ENCODE measurements around the gene NNMT. TPM values are rescaled to one million over a fixed set of nuclear protein-coding genes. Genes with fewer than 3 reads are reported as not detected.

Gene NNMT
- total and polyA plus RNA-seq, 2 donors (not counting 3 experiments of a cell fraction or from before 2014, with no cell fraction given): 330 to 454 TPM

DNA sequence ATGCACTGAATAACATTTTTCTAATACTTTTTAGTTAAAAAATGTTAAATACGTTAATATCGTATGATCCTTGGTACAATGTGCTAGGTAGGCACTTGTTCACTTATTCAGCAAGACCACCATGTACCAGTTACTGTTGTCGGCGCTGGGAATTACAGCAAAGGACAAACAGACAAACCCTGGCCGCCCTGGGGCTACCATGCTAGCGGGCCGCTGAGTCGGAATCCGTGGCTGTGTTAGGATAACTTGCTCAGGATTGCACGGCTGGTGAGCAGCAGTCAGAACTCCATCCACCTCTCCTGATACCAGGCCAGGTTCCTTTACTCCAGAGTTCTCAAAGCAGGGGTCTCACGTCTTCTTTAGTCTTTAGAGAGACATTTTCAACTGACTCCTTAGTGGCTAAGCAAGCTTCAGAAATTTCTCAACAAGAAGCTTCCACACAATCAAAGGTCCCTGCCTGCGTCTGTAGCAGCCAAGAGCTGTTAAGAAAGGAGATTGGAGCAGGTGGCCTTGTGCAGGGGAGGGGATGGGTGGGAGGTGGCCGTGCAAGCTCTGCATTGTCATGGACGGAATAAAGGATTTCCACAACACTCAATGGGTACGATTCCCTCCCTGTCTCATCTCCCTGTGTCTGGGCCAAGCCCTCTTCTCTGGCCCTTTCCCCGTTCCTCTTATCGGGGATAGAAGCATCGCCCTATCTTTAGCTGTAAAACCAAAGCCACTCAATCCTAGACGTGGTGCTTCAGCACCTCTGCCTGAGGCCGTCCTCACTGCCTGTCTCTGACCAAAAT lies 39.8 kb upstream of the NNMT start:
- no peak for DNase-seq (ENCODE audit: low read depth, low spot score)

More for the DNA sequence above, 39.8 kb upstream of the NNMT start:
- no TSS peak for BruUV-seq (replicated peaks)
- ChIA-PET POLR2A (no interaction called here), CTCF (interaction anchor here (0.9 to 11.9 kb wide), 5 partner anchors 220 to 360 kb away, joined by 3 to 539 read pairs (median 236); no protein-coding TSS in a partner anchor)
- Histone ChIP-seq H2AFZ (ENCODE audit: low read depth, low read length) (no peak overlapping the region), H3K27ac (ENCODE audit: insufficient read depth, low read depth, low read length) (no peak overlapping the region), H3K4me3 (replicated peaks in 1 of 3; ENCODE audit: insufficient read depth in 1 of 3, low read depth in 1 of 3, low read length in 3 of 3) (no peak overlapping the region), H3K9ac (replicated peaks; ENCODE audit: extremely low read depth, insufficient read depth, low read length) (no peak overlapping the region), H3K4me2 (ENCODE audit: insufficient read depth, low read length) (no peak overlapping the region), H3K79me2 (ENCODE audit: control insufficient read depth, insufficient read depth, low read length) (no peaks in the 10 kb centered on the region), H3K4me1 (ENCODE audit: control insufficient read depth, extremely low read depth, insufficient read depth, low read length) (no peaks in the 10 kb centered on the region), H3K9me3 (replicated peaks; ENCODE audit: control insufficient read depth, insufficient read depth, low read length) (no peaks in the 10 kb centered on the region), H3K9me1 (replicated peaks; ENCODE audit: control insufficient read depth, extremely low read depth, insufficient read depth, low read length) (no peaks in the 10 kb centered on the region), H3K36me3 (ENCODE audit: control insufficient read depth in 2 of 2, extremely low read depth in 1 of 2, insufficient read depth in 2 of 2, low read length in 2 of 2) (peaks cover 0 to 3% of the 10 kb centered on the region in 2 experiments), H3K27me3 (ENCODE audit: control insufficient read depth in 2 of 2, insufficient read depth in 2 of 2, low read length in 2 of 2) (no peaks in the 10 kb centered on the region), H4K20me1 (replicated peaks; ENCODE audit: control insufficient read depth, extremely low read depth, insufficient read depth, low read length) (no peaks in the 10 kb centered on the region)
- intact Hi-C loops (cut with micrococcal nuclease): no loop called here
- dilution Hi-C loops (cut with MboI; ENCODE audit: extremely low pct_ligation_motif_present, low sequenced_read_pairs): loop anchor here (25.0 kb wide), 1 partner anchor 219 kb away; no protein-coding TSS in a partner anchor
- no peak for FAIRE-seq
- TF ChIP-seq GATA2 (IDR thresholded peaks at IDR 0.05; ENCODE audit: insufficient read depth, insufficient read length, low read depth, low read length): no peak
- TF ChIP-seq FOS (IDR thresholded peaks at IDR 0.05; ENCODE audit: borderline replicate concordance, insufficient read depth, low read length): no peak
- TF ChIP-seq EZH2 (IDR thresholded peaks at IDR 0.05; ENCODE audit: borderline replicate concordance, low read depth, low read length, severe bottlenecking): no peak
- no peak for TF ChIP-seq POLR2AphosphoS5 (IDR thresholded peaks at IDR 0.05; ENCODE audit: insufficient read depth, low read depth, low read length)
- TF ChIP-seq JUN (IDR thresholded peaks at IDR 0.05; ENCODE audit: borderline replicate concordance, insufficient read depth, insufficient read length, low read depth): no peak
- no peak for TF ChIP-seq POLR2A (IDR thresholded peaks at IDR 0.05; ENCODE audit: low read depth, low read length)
- TF ChIP-seq, protein P1, sequence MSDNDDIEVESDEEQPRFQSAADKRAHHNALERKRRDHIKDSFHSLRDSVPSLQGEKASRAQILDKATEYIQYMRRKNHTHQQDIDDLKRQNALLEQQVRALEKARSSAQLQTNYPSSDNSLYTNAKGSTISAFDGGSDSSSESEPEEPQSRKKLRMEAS (IDR thresholded peaks at IDR 0.05; ENCODE audit: insufficient read depth, insufficient read length): no peak
- TF ChIP-seq, protein P2, sequence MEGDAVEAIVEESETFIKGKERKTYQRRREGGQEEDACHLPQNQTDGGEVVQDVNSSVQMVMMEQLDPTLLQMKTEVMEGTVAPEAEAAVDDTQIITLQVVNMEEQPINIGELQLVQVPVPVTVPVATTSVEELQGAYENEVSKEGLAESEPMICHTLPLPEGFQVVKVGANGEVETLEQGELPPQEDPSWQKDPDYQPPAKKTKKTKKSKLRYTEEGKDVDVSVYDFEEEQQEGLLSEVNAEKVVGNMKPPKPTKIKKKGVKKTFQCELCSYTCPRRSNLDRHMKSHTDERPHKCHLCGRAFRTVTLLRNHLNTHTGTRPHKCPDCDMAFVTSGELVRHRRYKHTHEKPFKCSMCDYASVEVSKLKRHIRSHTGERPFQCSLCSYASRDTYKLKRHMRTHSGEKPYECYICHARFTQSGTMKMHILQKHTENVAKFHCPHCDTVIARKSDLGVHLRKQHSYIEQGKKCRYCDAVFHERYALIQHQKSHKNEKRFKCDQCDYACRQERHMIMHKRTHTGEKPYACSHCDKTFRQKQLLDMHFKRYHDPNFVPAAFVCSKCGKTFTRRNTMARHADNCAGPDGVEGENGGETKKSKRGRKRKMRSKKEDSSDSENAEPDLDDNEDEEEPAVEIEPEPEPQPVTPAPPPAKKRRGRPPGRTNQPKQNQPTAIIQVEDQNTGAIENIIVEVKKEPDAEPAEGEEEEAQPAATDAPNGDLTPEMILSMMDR (IDR thresholded peaks at IDR 0.05; ENCODE audit: extremely low read depth in 1 of 2, insufficient read depth in 1 of 2, low read depth in 1 of 2, low read length in 2 of 2): no peak

Data from endothelial cell of umbilical vein (primary cell).